ENCODE data around the gene RTF1.

Gene RTF1

DNA sequence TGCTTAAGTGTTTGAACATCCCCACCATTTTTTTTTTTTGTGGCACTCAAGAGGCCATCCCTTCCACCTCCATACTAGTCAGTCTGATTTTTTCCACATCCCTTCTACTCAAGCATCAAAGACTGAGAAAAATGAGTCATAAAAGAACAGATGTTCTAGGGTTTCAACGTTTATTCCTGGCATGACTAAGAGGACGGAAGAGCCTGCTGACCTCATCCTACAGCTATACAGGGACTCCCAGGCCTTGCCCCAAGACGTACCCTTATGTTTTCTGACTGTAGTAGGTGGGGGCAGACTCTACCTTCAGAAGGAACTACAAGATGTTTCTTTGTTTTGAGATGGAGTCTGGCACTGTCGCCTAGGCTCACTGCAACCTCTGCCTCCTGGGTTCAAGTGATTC lies 73.5 kb downstream of the RTF1 start:
- no peak for FAIRE-seq

DNA sequence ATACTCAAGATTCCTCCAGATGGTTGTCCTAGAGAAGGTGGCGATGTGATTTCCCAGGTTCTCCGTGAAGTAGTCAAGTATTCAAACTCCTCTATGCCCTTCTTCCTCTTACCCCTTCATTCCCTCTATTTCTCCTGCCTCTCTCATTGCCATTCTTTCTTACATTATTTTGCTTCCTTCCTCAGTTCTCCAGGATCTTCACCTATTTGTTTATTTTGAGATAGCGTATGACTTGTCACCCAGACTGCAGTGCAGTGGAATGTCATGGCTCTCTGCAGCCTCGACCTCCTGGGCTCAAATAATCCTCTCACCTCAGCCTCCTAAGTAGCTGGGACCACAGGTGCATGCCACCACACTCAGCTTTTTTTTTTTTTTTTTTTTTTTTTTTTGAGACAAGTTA lies 75.0 kb downstream of the RTF1 start:
- no peak for FAIRE-seq

DNA sequence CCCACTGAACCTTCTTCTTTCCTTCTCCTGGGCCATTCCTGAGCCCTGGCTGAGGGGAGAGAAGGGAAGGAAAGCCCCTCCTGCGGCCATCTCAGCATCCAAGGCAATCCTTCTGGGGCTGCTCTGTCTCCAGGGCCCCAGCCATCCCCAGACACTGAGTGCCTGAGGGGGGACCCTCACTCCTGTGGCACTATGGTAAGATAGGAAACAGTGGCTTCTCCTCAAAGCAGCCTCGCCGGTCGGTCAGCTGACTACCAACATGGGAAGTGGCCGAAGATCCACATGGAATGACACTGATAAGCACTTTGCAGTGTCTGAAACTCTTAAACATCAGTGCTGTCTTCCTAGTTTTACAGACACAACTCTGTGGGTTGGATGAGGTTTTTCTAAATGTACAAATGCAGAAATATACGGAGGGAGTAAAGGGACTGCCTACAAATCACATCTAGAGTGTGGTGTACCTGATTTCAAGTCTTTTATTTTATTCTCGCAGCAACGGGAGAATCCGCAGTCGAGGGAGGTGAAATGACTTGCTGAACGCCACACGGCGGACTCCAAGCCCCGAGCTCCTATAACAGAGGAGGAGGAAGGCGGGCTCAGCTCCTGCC lies 75.8 kb downstream of the RTF1 start:
- FAIRE-seq = no peak

DNA sequence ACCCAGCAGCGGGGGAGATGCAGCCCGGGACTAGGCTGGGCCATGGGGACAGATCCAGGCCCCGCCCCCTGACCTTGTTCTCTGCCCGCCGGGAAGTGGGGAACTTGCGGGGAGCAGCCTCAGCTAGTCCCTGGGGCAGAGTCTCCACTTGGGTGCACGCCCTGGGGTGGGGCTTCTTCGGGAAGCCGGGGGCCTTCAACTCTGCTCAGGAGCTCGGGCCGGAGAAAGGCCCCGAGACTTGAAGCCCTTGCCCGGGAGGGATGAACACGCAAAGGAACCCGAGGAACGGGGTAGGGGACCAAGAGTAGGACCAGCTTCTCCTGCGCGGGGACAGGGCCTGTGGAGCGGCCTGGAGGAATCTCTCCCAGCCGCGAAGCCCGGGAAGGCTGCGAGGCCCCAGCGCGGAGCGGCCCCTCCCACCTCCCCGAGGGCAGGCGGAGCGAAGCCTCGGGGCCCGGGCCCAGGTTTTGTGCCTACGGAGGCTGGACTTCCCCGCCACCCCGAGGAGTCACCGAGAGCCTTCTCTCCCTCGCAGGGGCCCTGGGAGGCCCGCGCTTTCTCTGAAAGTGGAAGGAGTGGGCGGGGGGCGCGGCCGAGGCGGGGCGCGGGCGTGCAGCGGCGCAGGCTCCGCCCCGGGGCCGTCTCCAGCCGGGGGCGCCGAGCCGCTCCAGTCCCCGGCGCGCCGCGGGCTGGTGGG lies 76.5 kb downstream of the RTF1 start, which contains the start of gene ITPKA:
Gene ITPKA (plus strand): TSS at position 670 of the 697 bp plus-strand sequence. CDS start 54 bp downstream, outside the sequence.
- no peak for FAIRE-seq

DNA sequence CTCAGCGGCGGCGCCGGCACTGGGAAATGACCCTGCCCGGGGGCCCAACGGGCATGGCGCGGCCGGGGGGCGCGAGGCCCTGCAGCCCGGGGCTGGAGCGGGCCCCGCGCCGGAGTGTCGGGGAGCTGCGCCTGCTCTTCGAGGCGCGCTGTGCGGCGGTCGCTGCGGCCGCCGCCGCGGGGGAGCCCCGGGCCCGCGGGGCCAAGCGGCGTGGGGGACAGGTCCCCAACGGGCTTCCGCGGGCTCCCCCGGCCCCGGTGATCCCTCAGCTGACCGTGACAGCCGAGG lies 77.0 kb downstream of the RTF1 start:
- no peak for FAIRE-seq

DNA sequence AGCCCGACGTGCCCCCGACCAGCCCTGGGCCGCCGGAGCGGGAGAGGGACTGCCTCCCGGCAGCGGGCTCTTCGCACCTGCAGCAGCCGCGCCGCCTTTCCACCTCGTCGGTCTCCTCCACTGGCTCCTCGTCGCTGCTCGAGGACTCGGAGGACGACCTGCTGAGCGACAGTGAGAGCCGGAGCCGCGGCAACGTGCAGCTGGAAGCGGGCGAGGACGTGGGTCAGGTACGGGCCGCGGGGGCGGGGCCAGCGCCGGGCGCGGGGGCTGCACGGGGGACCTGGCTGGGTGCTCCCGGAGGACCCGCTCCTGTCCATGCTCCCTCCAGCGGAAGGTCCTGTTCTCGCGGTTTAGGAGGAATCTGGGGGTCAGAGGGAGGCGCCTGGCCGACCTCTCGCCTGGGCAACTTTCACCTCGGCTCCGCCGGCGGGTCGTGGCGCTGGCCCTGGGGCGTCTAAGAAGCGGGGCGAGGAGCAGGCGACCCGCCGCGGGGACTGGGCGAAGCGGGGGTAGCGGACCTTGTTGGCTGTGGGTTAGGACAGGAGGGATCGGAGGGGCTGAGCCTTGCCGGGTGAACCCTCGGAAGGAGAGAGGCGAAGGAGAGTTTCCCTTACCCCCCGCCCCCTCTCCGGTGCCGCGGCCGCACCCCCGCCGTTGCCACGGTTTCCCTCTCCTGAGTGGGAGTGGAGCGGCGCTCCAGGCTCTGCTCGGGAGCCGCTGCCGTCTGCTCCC lies 77.5 kb downstream of the RTF1 start:
- no peak for FAIRE-seq

DNA sequence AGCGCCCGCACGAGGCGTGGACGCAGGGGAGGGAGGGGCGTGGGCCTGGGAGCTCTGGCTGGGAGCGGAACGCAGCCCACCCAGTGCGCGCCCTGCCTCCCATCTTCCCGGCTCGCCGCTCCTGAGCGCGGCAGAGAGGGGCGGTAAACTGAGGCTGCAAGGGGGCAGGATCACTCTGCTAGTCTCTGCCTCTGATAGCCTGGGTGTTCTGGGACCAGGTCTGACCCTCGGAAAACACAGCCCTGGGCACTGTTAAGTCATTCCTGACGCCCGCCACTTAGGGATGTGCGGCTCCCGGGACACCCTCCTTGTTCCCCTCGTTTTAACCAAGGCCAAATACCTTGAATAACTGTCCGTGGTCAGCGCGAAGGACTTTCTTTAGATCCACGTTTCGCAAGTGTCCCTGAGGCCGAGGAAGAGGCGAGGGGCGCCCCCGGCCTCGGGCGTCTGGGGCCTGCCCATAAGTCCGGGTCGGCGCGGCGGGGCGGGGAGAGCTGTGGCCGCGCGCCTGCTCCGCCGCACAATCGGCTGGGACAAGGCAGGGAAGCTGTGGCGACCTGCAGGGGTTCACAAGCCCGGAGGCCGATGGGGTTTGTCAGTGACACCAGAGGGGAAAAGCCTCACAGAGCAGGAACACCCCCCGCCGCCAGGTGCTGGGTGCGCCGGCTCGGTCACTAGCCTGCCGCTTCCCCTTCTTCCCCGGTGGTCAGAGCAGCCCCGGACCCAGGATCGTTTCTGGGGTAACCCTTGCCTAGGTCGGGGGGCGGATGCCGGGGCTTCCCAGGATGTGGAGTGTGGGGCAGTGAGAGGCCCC lies 78.2 kb downstream of the RTF1 start:
- no peak for FAIRE-seq

DNA sequence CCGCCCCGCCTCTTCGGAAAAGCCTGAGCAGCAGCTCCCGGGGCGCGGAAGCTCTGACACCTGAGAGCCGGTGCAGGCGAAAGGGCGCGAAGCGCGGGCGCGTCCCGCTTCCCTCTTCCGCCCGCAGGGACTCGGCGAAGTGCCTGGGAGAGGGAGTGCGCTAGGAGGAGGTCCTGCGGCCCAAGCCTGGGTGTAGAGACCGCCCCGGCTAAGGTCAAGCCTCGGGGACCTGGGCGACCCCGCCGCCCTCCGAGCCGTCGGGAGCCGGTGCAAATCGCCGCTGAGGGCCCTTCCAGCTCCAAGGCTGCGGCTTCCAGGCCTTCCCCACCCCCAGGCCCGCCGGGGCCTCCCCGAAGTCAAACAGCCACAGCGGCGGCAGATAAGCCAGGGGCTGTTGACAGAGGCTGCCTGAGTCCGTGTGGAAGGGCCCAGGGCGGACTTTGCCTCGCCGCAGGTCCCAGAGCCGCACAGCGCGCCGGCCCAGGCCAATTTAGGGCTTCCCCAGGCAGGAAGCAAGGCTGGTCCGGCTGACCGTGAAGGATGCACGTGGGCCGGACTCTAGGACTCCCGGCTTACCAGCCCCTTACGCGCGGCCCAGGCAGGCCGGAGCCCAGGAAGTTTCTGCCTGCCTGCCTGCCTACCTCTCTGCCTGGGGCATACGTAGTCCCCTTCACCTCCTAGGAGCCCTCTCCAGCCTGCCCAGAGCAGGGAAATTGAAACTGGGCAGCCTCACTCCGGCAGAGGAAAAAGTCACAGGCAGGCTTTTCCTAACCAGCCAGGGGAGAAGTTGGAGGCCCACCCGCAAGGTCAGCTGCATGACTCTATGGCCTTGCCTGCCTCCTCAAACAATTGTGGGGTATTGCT lies 79.1 kb downstream of the RTF1 start:
- FAIRE-seq = no peak

DNA sequence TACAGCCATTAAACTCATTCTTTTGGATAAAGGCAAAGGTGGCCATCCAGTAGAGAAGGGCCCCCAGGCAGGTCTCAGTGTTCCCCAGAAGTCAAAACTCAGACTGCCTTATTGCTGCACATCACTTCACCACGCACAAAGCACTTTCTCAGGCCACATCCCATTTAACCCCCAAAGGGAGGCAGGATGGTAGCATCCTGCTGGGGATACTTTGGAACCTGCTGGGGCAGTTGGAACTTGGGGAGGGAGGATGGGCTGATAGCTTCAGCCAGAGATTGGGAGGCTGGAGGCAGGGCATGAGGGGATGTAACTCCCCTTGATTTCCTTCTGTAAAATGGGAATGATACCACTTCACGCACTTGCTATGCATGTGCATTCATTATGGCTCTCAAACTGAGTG lies 81.8 kb downstream of the RTF1 start:
- FAIRE-seq = no peak

DNA sequence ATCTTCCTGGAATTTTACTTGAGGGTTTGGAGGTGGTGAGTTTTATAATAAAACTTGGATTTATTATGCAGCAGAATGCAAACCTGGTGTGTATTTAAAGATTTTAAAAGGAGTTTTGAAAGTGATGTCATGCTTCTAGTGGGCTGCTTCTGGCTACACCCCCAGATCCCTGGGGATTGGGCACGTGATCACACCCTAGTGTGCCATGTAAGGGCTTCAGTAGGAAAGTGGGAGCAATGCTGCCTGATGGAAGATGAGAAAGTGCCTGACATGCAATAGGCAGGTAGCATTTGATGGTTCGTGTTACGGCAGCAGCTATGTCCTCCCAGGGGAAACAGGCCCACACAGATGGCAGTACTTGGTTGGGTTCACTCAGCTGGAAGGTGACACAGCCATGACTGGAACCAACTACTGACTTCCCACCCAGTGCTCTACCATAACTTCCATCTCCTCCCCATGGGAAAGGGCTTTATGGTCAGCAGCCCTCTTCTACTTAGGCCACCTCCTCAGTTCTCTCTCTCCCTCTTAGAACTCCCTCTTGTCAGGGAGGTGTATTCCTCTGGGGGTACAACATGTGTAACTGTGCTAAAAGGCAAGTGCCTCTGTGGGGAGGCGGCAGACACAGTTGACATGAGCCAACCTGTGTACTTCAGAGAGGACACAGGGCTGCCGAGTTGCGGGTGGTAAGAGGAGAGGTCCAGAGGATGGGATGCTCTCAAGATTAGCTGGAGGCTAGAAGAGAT lies 82.4 kb downstream of the RTF1 start:
- FAIRE-seq = no peak

DNA sequence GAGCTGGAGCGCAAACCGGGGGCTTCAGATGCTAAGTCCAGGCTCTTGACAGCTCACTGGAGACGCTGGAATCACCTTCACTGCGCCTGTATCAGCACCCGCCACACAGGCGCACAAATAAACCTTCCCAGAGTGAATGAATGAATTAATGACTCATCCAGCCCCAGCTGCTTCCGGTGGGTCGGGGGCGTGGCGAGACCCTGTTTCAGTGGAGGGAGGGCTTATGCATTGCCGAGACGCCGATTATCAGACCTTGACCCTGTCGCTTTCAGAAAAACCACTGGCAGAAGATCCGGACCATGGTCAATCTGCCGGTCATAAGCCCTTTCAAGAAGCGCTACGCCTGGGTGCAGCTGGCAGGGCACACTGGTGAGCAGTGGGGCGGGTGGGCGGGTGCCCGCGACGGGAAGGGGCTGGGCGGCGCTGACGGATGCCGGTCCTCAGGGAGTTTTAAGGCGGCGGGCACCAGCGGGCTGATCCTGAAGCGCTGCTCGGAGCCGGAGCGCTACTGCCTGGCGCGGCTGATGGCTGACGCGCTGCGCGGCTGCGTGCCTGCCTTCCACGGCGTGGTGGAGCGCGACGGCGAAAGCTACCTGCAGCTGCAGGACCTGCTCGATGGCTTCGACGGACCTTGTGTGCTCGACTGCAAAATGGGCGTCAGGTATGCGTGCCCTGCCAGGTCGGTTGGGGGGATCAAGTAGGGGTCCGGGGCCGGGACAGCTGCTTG lies 84.5 kb downstream of the RTF1 start:
- no peak for FAIRE-seq

DNA sequence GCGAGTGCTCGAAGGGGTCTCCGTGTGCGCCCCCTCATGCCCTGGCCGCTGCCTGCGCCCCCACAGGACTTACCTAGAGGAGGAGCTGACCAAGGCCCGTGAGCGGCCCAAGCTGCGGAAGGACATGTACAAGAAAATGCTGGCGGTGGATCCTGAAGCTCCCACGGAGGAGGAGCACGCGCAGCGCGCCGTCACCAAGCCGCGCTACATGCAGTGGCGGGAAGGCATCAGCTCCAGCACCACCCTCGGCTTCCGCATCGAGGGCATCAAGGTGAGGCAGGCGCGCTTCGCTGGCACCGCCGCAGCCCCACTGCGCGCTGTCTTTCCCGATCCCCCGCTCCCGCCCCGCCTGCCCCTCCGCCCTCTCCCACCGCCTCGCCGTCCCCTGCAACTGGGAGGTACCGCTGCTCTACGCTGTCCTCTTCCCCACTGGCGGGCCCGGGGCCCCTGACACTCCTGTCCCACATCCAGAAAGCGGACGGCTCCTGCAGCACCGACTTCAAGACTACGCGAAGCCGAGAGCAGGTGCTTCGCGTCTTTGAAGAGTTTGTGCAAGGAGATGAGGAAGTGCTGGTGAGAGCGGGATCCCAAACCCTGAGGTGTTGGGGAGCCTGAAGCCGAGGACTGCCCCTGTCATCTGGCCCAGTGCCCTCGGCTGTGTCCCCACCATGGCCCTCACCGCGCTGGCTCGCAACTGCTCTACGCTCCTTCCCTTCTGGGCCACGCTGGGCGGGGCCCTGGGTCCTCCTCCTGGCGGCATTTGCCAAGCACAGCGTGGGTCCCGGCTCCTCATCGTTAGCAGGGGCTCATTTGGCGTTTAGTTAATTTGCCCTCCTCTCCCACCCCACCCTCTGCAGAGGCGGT lies 85.3 kb downstream of the RTF1 start:
- FAIRE-seq = no peak

DNA sequence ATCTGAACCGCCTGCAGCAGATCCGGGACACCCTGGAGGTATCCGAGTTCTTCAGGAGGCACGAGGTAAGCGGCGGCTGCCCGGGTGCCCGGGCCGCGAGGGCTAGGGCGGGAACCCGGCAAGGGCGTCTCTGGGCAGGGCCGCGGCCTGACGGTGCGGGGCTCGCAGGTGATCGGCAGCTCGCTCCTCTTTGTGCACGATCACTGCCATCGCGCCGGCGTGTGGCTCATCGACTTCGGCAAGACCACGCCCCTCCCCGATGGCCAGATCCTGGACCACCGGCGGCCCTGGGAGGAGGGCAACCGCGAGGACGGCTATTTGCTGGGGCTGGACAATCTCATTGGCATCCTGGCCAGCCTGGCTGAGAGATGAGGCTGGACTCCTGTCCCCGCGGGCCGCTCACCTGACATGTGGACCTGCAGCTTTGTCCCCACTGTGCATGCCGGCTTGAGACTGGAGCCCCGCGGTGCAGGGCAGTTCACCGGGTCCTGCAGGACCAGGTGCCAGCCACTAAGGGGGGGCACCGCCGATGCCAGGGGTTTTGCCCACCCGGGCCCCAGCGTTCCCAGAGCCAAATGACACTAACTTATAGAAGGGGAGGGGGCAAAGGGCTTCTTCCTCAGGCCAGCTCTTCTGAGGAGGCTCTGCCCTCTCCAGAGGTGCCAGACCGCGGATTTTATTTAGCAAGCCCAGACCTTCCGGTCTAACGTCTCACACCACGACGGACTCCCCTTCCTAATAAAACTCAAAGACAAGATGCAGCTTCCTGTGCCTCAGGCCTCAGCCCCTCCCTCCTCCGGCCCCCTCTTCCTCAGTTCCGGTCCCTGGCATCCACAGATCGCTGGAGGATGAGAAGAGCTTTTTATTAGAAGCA lies 86.1 kb downstream of the RTF1 start:
- no peak for FAIRE-seq

DNA sequence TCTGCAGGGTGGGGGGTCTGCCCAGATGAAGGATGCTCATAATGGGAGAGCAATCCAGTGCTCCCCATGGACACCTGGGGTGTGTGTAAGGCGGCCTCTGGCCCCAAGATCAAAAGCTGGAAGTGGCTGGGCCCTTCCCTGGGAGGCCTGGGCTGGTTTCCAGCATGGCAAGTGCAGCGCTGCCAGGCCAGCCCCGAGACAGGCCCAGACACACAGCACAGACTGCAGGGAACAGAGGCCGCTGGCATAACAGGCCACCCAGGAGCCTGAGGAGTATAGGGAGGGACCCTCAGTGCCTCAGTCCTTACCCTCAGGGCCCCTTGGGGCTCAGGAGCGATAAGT lies 86.7 kb downstream of the RTF1 start:
- no peak for FAIRE-seq

DNA sequence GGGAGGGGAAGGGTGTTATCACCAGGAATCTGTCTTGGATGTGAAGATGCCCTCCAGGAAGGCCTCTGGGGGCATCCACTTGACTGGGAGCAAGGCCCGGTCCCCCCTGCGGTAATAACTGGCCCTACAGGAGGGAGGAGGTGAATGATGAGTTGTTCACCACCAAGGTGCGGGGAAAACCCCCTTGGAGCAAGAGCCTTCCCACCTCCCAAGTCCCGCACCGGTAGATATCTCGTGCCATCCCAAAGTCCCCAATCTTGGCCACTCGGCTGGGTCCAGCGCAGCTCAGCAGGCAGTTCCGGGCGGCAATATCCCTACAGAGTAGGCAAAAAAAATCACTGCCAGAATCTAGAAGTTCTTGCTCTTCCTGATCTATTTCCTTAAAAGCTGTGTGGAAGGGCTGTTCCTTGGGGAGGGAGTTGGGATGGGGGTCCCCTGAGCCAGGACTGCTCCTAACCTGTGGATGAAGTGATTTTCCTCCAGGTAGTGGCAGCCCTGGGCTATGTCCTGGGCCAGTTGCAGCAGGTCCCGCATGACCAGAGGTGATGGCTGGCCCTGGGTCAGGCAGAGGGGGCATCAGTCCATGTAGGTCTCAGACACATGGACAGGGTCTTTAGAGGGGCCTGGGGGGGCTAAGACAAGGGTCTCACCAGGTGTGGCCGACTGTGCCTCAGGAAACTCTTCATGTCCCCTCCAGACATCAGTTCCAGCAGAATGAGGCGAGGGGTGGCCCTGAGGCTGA lies 88.0 kb downstream of the RTF1 start:
- FAIRE-seq = no peak

DNA sequence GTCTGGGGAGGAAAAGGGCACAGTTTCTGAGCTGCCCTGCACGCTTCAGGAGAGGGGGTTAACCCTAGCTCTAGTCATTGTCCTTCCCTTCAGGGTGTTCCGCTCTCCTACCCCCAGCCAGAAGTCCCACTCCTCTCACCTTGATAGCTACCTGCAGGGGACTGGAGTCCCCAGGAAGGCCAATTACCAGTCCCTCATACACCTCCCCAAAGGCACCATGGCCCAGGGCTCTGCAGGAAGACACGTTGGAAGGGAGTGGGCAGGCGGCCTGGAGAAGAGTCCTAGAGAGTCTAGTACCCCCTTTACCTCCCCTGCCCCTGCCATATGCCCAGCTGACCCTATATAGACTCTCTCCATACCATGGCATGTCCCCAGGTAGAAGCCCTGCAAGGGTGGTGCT lies 88.9 kb downstream of the RTF1 start:
- FAIRE-seq = no peak

DNA sequence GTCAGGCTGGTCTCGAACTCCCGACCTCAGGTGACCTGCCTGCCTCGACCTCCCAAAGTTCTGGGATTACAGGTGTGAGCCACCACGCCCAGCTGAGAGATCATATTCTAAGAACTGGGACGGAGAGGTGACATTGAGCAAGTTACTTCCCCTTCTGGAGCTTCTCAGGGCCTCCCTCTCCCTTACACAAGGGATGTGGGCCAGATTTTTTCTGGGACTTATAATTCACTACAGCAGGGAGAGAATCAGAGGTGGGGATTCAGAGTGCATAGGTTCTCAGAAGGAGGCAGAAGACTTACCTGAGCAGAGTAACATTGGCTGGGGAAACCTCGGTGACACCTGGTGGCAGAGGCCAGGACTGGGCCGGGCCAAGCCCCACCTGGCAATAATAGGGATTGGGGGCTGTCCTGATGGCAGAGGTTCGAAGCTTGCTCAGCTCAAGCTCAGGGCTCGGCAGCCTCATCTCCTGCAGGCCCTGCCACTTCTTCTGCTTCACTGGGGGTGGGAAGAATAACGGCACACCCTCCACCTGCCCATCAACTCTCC lies 90.0 kb downstream of the RTF1 start:
- FAIRE-seq = no peak

DNA sequence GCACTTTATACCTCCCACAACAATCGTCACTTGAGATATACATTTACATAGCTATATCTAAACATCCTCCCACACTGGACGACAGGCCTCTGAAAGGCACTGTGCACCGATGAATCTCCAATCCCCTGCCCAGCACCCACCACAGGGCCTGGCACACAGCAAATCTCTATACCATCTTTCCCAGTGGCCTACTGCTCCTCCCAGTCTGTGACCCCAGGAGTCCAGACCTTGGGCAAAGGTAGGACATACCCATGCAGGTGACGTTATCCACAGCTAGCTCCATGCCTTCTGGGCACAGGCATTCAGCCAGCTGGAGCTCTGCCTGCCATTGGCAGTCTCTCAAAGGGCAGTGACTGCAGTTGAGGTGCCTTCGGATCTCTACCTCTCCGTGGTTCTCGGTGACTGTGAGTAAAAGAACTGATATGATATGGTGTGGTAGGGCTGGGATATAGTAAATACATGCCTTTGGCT lies 91.0 kb downstream of the RTF1 start:
- no peak for FAIRE-seq

Measured in TTC549 (cell line).